ENCODE measurements around the gene ZNF793.

The ZNF793 gene

DNA sequence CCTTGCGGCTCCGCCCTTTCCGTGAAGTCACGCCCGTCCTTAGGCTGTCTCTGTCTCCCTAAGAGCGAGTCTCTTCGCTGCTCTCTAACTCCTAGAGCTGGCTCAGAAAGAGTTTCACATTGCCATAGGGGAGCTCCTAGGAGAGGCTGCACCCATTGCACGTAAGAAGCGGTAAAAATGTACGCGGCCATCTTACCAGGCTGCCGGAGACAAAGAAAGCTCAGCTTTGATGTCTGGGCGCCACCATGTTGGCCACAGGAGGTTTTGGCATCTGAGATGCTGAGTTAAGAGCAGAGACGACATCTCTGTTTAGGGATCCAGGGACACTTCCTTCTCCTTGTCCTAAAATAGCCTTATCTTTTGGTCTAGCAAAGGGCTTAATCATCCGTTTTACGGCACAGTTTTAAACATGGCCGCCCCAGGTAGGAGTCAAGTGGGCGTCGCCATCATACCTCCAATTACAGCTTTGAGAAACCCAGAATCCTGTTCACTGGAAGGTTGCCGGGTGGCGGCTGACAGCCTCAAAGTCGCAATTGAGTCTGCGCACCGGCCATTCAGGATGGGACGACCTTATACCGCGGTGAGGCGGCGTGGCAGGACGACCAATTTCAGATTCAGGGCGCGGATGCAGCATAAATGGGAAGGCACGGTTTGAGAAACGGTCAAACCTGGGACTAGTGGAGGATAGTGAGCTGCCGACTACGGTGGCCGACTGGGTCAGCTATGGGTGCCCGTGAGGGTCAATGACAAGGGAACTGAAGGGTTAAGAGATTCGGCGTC, at the start of gene ZNF793:
Gene ZNF793, plus strand, starts transcription at position 553 of the 780 bp plus-strand sequence. CDS start 16,501 bp downstream, outside the sequence.
- peak; percentile 84 for FAIRE-seq

DNA sequence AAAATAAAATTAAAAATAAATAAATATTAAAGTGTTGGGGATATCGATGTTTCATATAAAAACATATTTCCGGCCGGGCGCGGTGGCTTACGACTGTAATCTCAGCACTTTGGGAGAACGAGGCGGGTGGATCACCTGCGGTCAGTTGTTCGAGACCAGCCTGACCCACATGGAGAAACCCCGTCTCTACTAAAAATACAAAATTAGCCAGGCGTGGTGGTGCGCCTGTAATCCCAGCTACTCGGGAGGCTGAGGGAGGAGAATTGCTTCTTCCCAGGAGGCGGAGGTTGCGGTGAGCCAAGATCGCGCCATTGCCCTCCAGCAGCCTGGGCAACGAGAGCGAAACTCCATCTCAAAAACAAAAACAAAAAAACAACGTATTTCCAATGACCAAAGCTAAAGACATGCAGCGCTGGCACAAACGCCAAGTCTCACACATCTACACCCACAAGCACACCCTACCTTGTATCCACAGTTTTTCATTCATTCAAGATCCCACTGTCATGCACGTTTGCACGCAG, 40.4 kb upstream of the ZNF793 start:
- FAIRE-seq, result no peak

DNA sequence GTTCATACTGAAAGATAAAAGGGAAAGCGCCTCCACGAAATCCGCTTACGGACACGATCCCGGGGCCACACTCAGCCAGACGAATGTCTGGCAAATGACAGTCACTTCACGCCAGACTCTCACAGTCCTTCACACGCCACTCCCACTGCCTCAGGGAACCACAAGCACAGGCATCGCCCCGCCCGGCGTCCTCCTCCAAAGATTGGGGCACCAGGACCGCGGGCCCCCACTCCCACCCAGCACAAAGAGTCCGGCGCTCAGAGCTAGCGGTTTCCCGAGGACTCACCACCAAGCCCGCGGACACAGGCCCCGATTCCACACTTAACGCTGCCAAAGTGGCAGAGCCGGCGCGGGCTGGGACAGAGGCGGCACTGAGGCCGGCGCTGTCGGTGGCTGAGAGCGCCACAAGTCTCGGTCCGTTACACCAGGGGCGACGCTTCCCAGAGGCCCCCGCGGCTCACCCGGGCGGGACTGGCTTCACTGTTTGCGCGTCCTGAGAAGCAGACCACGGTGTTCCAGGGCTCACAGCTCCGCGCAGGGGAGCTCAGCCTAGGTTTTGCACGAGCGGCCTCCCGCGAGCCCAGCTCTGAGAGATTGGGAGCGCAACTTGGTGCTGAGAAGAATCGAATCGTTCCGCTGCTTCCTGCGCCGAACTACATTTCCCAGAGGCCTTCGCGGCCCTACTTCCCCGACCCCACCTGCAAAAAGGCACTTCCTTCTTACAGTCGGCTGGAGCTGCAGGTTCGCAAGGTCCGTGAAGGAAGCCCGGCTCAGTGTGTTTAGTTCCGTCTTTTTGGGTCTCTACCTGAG, 39.7 kb upstream of the ZNF793 start, which contains the start of gene ZNF569:
Gene ZNF569, minus strand, starts transcription at position 647 of the 810 bp plus-strand sequence. CDS start 22,523 bp downstream, outside the sequence.
- peak; percentile 13 for FAIRE-seq

DNA sequence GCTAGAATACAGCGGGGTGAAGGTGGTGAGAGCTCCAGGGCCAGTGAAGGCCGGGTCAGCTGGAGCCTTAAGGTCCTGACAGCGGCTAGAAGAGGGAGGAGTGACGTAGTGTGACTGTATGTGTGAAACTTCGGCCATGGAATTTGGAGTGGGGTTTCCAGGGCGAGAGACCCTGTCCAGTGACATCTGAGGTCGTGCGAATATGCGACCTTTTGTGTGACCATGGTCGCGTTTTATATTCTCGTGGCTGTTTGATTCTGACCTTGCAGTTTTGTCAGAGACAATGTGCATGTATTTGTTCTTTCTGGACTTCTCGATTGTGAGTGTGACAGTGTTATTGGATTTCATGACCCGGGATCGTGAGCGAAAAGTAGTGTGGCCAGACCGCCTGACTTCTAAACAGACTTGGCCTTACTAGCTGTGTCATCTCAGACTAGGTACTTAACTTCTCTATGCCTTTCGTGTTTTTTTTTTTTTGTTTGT, 39.1 kb upstream of the ZNF793 start:
- FAIRE-seq, result no peak

DNA sequence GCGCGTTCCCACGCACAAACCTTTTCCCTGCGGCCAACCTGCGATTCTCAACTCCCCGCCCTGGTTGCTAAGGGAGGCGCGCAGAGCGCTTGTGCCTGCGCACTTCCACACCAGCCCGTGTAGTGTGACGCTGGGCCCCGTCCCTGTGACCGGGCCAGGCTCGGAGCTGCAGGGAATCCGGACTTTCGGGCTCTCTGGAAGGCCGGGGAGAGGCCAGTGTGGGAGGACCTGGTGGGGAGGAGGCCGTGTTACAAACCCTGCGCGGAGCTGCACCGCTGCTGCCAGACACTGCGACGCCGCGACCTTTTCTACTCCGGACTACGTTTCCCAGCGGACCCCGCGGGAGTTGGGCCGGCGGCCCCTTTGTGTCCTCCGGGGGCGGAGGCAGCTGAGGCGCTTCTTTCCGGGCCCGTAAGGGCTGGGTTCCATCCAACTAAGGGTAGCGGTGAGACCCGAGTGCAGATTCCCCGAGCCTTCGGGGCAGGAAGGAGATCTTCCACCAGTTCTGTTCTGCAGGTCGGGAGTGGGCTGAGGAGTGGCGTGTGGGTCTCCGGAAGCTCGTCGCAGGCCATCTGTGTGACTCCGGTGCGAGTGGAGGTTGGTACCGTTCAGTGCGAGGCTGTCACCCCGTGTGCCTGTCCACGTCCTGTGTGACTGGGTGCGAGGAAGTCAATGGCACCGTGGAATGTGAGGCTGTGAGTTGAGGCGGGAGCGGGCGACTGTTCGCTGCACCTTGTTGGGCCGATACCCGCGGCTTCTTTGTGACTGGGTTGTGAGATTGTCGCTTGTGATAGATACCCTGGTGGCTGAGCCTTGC, 37.6 kb upstream of the ZNF793 start, which contains the start of gene ZNF570:
Gene ZNF570, plus strand, starts transcription at position 396 of the 817 bp plus-strand sequence. CDS start 999 bp downstream, outside the sequence.
- FAIRE-seq, result no peak

DNA sequence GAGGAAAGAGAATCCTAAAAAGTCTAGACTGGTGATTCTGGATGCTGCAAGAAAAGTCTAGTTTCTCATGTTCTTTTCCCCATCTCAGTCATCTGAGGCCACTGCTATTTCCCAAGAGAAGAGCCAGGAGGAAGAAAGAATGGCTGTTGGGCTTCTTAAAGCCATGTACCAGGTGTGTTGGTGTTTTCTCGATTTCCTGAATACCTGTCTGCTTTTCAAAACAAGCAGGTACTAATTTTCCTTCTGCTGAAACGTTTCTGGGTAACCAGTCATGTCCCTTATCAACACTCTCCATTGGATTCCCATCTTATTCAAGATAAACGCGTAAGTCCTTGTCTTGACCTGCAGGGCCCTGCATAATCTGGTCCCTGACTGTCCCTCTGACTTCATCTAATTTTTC, 36.5 kb upstream of the ZNF793 start:
- no peak for FAIRE-seq

DNA sequence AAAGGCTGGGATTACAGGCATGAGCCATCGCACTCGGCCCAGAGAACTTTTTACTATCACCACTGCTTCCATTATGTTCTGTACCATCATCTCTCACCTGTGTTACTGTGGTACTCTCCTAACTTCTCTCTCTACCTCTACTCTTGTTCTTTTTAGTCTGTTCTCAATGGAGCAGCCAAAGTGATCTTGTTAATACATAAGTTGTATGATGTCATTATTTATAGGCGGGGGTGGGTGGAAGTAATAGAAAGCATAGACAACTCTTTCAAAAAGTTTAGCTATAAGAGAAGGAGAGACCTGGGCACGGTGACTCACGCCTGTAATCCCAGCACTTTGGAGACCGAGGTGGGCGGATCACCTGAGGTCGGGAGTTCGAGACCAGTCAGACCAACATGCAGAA, 34.6 kb upstream of the ZNF793 start:
- no peak for FAIRE-seq

DNA sequence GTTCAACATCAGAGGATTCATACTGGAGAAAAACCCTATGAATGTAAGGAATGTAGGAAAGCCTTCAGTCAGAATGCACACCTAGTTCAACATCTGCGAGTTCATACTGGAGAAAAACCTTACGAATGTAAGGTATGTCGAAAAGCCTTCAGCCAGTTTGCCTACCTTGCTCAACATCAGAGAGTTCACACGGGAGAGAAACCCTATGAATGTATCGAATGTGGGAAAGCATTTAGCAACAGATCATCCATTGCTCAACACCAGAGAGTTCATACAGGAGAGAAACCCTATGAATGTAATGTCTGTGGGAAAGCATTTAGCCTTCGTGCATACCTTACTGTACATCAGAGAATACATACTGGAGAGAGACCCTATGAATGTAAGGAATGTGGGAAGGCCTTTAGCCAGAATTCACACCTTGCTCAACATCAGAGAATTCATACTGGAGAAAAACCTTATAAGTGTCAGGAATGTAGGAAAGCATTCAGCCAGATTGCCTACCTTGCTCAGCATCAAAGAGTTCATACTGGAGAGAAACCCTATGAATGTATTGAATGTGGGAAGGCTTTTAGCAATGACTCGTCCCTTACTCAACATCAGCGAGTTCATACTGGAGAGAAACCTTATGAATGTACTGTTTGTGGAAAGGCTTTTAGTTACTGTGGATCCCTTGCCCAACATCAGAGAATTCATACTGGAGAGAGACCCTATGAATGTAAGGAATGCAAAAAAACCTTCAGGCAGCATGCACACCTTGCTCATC, 22.2 kb upstream of the ZNF793 start:
- FAIRE-seq, result no peak

DNA sequence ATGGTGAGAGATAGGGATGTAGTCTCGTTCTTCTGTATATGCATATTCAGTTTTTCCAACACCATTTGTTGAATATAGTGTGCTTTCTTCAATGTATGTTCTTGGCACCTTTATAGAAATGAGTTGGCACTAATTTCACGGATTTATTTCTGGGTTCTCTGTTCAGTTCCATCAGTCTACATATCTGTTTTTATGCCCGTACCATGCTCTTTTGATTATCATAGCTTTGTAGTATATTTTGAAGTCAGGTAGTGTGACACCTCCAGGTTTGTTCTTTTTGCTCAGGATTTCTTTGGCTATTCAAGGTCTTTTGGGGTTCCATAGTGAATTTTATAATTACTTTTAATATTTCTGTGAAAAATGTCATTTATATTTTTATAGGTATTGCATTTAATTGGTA, 14.5 kb upstream of the ZNF793 start:
- FAIRE-seq, result no peak

DNA sequence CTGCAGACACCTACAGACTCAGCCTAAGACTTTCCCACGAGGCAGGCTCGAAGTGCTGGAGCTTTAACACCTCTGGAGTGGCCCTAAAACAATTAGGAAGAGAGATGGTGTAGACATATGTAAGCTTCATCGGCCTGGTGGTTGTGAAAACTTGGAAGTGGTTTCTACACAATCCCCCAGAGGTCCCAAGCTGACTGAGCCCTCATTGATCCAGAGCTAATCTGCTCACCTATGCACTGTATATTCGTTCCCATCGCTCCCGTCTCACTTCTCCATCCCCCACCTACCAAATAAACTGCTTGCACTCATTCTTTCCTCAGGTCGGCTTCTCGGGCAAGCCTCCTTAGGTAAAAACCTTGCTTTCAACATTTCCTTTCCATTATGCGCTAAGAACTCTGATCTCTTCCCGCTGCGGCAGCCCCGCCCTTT, 767 bp upstream of the ZNF793 start:
- peak; percentile 43 for FAIRE-seq

DNA sequence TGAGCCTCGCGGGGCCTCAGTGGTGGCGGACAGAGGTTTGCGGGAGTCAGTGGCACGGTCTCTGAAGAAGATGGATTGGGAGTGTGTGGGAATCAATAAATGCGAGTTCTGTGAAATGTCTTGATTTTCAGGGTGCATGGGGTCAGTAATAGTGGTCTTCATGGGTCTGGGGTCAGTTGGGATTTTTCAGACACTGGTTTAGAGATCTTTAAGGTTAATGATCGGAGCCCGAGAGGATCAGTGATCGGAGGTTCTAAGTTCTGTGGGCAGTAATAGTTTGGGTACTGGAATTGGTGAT, 377 bp downstream of the ZNF793 start:
- FAIRE-seq, result no peak

DNA sequence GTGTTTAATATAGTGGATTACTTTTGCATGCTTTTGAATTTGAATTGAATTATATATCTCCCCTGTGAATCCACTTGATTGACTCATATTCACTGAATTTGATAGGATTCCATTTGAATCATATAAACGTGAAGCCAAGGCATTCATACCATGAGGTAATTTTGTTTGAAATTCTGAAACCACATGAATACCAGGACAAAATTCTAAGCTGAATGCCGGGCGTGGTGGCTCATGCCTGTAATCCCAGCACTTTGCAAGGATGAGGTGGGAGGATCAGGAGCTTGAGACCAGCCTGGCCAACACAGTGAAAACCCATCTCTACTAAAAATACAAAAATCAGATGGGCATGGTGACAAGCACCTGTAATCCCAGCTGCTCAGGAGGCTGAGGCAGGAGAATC, 4.4 kb downstream of the ZNF793 start:
- FAIRE-seq, result no peak

DNA sequence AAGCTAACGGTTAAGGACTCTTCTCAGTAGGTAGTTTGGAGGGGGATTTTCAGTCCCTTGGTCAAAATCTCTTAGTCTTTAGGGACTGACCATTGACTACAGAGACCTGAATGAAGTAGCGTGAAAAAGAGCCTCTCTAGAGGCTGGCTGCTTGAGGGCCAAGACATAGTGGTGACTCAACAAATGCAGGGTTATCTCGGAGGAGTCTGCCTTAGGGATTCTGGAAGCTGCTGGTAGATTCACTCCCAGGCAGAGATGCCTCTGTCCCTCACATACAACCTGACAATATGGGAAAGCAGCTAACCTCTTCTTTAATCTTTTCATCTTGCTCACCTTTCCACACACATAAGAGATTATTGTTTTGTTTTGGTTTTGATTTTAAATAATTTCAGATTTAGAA, 5.1 kb downstream of the ZNF793 start:
- FAIRE-seq, result no peak

DNA sequence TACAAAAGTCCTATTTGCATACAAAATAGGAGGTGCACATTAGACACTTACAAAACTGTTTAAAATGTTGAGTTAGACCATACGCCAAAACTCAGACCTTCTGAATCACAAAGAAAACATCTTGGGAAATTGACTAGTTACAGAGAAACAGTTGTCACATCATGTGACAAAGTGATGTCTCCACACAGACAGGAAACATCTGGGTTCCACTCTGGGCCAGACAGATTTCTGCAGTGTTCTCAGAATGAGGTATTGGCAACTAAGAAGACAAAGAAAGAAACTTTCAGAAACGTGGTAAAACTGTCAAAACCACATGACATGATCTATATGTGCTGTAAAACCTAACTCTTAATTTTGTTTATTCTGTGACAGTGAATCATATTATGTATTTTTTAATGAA, 6.7 kb downstream of the ZNF793 start:
- FAIRE-seq, result no peak

DNA sequence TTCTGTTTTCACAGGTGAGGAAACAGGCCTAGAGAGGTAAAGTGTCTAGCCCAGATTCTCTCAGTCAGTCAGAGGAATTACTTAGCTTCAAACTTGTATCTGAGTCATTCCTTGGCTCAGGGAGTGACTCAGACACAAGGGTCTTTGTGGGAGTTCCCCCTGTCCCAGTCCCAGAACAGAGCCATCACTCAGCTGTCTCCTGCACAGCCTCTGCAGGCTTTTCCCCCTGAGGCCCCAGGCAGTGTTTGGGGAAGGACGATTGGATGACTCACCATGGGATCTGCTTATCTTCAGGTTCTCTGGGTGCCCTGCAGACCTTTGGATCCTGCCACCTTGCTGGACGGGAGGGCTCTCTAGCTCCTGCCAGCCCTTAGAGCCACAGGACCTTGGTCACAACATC, 13.2 kb downstream of the ZNF793 start:
- FAIRE-seq, result no peak

DNA sequence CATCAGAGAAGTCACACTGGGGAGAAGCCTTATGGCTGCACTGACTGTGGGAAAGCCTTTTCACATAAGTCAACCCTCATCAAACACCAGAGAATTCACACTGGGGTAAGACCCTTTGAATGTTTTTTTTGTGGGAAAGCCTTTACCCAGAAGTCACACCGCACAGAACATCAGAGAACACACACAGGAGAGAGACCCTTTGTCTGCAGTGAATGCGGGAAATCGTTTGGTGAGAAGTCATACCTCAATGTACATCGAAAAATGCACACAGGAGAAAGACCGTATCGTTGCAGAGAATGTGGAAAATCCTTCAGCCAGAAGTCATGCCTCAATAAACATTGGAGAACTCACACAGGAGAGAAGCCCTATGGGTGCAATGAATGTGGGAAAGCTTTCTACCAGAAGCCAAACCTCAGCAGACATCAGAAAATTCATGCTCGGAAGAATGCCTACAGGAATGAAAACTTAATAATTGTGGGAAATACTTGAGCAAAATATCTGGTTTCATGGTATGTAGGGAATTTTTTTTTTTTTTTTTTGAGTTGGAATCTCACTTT, 30.7 kb downstream of the ZNF793 start:
- no peak for FAIRE-seq

DNA sequence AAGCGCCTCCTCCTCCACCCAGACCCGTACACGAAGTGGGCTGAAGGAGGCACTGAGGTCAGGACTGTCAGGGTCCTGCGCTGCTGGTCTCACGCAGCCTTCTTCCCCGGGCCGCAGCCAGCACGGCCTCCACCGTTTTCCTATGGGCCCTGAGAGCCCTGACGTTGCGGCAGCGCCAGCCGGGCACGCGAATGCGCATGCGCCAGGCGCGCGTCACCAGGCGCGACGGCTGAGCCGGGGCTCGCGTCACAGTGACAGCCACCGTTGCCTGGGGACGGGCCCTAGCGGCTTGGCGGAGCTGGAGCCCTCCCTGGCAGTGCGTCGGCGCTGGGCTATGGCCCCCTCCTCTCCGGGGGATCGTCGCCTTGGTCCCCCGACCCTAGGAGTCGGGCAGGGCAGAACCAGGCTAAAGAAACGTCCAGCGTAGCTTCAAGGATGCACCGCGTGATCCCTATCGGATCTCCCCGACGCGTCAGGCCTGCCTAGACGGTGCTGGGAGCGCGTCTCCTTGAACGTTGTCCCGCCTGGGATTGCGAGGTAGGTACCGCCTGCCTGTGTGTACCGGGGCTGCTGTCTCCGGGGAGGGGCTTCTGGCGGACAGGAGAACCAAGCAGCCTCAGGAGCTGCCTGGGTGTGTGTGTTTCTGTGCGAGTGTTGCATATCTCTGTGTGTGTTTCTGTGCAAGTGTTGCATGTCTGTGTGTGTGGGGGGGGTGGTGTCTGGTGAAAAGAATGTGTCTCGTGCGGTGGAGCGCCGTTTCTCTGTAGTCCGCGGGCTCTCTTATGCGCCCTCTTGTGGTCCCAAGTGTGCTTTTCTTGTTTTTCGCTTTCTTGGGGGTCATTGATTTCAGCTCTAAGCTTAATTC, 44.6 kb downstream of the ZNF793 start:
- no peak for FAIRE-seq

DNA sequence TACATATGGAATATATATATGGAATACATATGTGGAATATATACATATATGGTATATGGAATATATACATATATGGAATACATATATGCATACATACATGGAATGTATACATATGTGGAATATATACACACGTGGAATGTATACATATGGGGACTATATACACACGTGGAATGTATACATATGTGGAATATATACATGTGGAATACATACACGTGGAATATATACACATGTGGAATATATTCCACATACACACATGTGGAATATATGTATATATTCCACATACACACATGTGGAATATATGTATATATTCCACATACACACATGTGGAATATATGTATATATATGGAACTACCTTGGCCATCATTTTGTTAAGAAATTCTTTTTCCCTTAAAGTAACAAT, 56.8 kb downstream of the ZNF793 start:
- FAIRE-seq, result no peak

DNA sequence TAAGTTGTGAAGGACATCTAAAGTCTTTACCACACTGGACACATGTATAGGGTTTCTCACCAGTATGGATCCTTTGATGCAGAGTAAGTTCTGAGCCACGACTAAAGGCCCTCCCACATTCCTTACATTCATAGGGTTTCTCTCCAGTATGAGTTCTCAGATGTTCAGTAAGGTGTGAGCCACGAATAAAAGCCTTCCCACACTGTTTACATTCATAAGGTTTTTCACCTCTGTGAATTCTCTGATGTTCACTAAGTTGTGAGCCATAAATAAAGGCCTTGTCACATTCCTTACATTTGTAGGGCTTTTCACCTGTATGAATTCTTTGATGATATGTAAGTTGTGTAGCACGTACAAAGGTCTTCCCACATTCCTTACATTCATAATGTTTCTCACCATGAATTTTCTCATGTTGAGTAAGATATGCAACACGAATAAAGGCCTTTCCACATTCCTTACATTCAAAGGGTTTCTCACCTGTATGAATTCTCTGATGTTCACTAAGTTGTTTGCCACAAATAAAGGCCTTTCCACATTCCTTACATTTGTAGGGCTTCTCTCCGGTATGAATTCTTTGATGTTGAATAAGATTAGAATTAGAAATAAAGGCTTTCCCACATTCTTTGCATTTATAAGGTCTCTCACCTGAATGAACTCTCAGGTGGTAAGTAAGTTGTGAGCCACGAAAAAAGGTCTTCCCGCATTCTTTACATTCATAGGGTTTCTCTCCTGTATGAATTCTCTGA, 58.1 kb downstream of the ZNF793 start:
- no peak for FAIRE-seq

DNA sequence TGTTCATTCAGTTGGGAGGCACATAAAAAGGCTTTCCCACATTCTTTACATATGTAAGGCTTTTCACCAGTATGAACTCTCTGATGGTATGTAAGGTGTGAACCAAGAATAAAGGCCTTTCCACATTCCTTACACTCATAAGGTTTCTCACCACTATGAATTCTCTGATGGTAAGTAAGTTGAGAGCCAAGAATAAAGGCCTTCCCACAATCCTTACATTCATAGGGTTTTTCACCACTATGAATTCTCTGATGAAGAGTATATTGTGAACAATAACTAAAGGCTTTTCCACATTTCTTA, 58.6 kb downstream of the ZNF793 start:
- no peak for FAIRE-seq
